CD4-positive, alpha-beta T cell treated with Interleukin-12 subunit alpha and Interleukin-12 subunit beta, for 1 hour (primary cell): ENCODE results near the gene ACTC1.
"Not testable (repeated sequence)": the region's sequence is repeated elsewhere in the genome, so short reads cannot be mapped to it uniquely, and the experiment has no call there.

Experiments used
- DNase-seq: peaks from one replicate; pipeline ENCODE4 v3.0.0-alpha.2; 2020

ACTC1 gene

GRCh38 chr15:34795267-34796081 lies at the start of gene ACTC1:
ACTC1 (minus strand) TSS chr15:34795549; CDS start chr15:34794808, 741 bp downstream.
- DNase-seq, result no peak

- DNase-seq, result no peak
Observed at GRCh38 chr15:34841262-34841725, 45.9 kb upstream of the ACTC1 start.

- DNase-seq, result no peak
Observed at GRCh38 chr15:34838282-34838681, 42.9 kb upstream of the ACTC1 start.

DNA sequence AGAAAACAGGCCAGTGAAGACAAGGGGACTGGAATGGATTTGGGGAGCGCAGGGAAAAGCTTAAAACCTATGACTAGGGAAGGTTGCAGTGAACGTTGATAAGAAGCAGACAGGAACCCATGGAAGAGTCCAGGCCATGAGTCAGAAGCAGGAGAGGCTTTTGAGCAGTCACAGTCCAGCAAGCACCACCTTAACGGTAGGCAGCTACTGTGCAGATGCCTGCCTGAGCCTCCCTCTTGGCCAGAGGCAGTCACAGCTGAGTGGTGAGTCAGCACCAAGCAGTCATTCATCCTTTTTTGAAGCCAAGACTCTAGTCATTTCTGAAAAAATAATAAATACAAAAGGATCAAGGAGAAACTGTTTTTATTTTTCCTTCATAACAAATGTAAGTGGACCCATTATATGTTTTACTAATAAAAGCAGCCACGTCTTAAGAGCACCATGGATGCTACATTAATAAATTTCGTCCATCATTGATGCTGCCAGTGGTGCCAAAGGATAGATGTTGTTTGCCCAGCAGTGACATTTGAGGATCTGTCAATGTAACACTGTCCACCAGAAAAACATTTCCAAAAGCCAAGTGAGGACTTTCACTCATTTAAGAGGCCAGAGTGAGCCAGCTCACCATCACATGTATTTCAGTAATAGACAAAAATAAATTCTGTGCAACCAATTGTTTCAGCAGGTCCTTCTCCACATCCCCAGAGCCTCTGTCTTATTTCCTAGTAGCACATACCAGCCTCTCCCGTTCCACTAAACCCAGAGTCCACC lies 42.1 kb upstream of the ACTC1 start:
- no peak for DNase-seq

- no peak for DNase-seq
Observed at GRCh38 chr15:34828145-34828911, 33.0 kb upstream of the ACTC1 start.

- DNase-seq, result no peak
Observed at GRCh38 chr15:34821831-34822230, 26.5 kb upstream of the ACTC1 start.

GRCh38 chr15:34820110-34820509 lies 24.8 kb upstream of the ACTC1 start:
- DNase-seq, result no peak

GRCh38 chr15:34818526-34818925 lies 23.2 kb upstream of the ACTC1 start:
- DNase-seq, result no peak

- no peak for DNase-seq
Observed at GRCh38 chr15:34815836-34816235, 20.5 kb upstream of the ACTC1 start.

GRCh38 chr15:34813446-34814190 lies 18.3 kb upstream of the ACTC1 start:
- no peak for DNase-seq

GRCh38 chr15:34812868-34813365 lies 17.6 kb upstream of the ACTC1 start:
- DNase-seq, result not testable (repeated sequence)

GRCh38 chr15:34812369-34812768 lies 17.0 kb upstream of the ACTC1 start:
- no peak for DNase-seq

DNA sequence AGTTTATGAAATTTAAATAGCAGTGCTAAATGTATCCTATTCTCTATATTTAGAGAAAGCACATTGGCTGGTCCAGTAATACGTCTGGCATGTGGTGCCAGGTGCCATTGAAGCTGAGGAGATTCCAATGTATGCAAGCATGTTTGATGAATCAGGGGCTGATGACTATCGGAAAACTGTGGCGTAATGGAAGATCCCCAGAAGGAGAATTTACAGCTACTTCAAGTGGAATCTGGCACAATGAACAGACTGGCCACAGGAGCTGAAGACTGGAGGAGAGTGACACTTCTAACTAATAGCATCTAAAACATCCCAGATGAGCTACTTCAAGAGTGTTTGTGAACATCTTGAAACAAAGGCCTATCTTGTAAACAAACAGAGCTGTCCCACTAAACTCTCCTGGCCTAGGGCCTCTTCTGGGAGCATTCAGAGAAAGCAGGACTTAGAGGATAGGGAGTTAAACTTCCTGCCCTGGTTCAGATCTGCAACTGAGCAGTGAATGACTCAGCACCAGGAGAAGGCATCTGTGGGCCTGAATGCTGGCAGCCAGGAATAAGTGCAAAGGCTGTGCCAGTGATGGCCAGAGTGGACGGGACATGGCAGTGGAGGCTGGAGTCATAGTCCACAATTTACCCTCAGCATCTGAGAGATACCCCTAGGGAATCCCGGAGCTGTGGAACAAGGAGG lies 15.2 kb upstream of the ACTC1 start:
- DNase-seq, result no peak

DNA sequence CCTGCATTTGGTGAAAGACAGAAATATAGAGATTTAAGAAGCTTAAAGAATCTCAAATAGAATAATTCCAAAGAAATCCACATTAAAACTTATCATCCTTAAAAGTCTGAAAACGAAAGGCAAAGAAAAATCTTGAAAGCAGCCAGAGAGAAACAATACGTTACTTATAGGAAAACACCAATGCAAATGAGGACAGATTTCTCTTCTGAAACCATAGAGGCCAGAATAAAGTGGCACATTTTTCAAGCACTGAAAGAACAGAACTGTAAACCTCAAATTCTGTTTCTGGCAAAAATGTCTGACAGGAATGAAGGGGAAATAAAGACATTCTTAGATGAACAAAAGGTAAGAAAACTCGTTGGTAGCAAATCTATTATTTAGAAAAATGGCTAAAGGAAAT lies 13.8 kb upstream of the ACTC1 start:
- DNase-seq, result no peak

DNA sequence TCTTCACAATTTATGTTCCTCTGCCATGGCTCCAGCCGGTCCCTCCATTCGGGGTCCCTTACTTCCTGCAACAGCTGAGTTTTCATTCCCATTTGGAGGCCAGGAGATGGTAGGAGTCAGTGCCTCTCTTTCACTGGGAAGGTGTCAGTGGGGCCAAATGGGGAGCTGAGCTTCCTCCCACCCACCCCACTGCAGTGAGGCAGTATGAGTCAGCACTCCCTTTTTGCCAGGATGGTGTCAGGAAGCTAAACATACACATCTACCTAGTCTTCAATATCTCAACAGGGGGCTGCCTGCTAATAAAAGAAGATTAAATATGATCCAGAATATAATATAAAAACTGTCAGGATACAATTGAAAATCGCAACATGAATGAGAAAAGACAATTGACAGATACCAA lies 12.7 kb upstream of the ACTC1 start:
- no peak for DNase-seq

- DNase-seq, result not testable (repeated sequence)
Observed at GRCh38 chr15:34807241-34807640, 11.9 kb upstream of the ACTC1 start.

- no peak for DNase-seq
Observed at GRCh38 chr15:34804776-34805175, 9.4 kb upstream of the ACTC1 start.

DNA sequence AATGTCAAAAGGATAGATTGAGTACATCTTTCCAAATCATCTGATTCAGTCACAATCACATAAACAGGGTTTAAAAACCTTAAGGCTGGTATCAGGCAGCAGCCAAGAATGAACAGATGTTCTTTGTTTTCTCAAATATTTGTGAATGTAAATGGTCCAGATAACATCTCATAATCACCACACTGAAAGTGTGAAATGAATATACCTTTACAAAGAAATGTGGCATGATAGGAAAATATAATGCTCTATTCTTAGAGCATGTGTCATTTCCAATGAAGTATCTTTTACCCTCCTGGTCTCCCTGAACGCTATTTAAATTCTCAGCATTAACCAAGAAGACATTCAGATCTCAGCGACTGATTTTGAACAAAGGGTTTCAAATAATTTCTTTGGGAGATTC lies 8.8 kb upstream of the ACTC1 start:
- no peak for DNase-seq

GRCh38 chr15:34802803-34803750 lies 7.7 kb upstream of the ACTC1 start:
- no peak for DNase-seq

- DNase-seq, result no peak
Observed at GRCh38 chr15:34802371-34802770, 7.0 kb upstream of the ACTC1 start.
